H54 (cell line): ENCODE data around the gene MAVS.

Experiments
- DNase-seq: peaks from one replicate; pipeline ENCODE4 v3.0.0; 2011; ENCODE audit warnings: low spot score, mixed read lengths; ENCODE audit not compliant: insufficient read length
- FAIRE-seq: peaks from 3 replicates; lab custom pipeline; 2011; peaks lifted over from hg19 to GRCh38; lab: Jason Lieb, UNC
- POLR2A ChIP-seq: IDR thresholded peaks from 2 replicates; pipeline ENCODE4 v1.6.1; 2011; ENCODE audit warnings: low read depth, mild to moderate bottlenecking, low read length

The MAVS gene

GRCh38 chr20:3911956-3912355 lies 65.3 kb downstream of the MAVS start:
- no peak for TF ChIP-seq POLR2A
- no peak for FAIRE-seq
- DNase-seq: no peak

DNA sequence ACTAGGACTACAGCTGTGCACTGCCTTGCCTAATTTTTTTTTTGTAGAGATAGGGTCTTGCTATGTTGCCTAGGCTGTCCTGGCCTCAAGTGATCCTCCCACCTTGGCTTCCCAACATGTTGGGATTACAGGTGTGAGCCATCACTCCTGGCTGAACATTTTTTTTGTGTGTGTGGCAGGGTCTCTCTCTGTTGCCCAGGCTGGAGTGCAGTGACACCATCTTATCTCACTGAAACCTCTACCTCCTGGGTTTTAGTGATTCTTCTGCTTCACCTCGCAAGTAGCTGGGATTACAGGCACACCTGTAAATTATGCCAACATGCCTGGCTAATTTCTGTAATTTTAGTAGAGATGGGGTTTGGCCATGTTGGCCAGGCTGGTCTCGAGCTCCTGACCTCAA lies 67.8 kb downstream of the MAVS start:
- no peak for FAIRE-seq
- DNase-seq: no peak
- no peak for TF ChIP-seq POLR2A

DNA sequence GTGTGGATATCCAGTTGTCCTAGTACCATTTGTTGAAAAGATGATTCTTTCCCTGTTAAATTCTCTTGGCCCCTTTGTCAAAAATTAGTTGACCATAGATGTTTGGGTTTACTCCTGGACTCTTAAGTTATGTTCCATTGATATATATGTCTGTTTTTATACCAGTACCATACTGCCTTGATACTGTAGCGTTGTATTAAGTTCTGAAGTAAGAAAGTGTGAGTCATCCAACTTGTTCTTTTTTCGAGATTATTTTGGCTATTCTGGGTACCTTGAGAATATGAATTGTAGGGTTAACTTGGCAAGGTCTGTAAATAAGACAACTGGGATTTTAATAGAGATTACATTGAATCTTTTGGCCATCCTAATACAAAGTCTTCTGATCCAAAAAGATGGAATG lies 69.1 kb downstream of the MAVS start:
- no peak for TF ChIP-seq POLR2A
- FAIRE-seq (no peak), DNase-seq (no peak)

DNA sequence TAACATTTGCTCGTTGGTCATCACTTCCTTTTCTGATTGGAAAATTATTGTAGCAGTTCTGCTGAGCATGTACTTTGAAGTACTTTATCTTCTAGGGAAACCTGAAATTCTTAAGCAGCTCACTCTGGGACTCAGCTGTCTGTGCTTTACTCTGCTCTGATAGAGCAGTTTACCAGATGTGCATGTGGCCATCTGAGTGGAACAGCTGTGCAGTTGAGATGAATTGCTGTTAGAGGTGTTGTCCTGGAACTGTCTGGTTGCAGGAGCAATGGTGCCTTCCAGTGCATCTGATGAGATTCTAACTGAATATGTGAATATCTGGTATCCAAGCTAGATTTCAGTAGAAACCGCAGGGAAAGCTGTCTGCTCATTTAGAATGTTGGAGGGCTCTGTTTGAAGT lies 69.7 kb downstream of the MAVS start:
- no peak for TF ChIP-seq POLR2A
- no peak for FAIRE-seq
- DNase-seq: no peak

DNA sequence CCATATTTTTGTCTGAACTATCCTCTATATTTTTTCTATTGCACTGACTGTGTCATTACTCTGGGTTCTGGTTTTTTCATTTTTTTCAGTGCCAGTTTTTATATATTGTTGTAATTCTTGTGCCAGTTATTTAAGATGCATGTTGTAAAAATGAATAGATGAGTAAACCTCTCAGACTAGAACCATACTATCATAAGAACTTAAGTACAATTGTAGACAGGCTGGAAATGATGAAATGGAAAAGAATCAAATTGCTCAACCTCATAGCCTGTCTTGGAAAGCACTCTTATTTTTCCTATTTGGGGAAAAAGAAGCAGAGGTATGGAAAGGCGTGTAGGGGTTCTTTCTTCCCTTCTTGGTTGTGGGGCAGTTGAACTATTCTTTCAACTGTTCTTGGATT lies 72.7 kb downstream of the MAVS start:
- no peak for FAIRE-seq
- DNase-seq: no peak
- TF ChIP-seq POLR2A: no peak

DNA sequence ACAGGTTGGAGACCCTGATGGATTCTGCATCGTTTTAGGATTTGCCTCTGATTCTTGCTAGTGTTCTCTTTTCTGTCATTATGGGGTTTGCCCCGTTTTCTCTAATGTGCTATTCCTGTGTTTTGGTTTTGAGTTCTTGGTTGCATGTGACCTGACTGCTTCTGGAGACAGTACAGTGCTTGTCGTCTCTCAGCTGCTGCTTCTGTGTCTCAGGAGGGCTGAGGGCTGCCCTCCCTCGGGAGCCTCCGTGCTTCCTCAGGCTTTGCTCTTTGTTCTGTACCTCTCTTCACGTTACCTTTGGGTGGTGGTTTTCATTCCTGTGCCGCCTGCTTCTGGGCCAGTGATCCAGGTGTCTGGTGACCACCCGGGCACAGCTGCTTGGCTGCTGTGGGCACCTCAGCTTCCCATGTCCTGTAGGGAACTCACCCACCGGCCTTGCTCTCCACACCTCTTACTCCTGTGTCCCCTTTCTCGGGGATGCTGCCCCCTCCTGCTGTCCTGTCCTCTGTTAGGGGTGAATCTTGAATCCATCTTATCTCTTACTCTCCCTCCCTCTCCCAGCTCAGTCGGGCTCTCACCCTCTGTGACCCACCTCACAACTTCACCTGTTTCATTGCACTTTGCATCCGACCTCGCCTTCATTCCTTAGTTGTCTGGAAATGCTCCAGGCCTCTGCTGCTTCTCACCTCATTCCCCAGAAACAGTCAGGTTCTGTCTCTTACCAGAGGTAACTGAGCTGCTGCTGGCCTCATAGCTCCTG lies 75.8 kb downstream of the MAVS start:
- FAIRE-seq (no peak), DNase-seq (no peak)
- no peak for TF ChIP-seq POLR2A

DNA sequence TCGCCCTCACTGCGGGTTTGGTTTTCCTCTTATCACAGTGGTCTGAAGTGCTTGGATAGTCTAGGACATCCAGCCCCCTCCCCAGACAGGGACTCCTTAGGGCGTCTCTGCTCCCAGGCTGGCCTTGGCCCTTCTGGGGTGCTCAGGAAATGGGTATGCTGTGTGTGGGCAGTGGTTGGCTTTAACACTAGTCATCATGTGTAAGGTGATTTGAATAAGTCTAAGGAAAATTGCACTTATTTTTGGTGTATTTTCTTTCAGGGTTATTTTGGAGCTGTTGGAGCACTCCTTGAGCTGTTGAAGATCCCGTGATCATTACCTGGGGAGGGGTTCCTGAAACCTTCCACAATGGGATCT lies 76.3 kb downstream of the MAVS start:
- DNase-seq (no peak), FAIRE-seq (no peak)
- no peak for TF ChIP-seq POLR2A

DNA sequence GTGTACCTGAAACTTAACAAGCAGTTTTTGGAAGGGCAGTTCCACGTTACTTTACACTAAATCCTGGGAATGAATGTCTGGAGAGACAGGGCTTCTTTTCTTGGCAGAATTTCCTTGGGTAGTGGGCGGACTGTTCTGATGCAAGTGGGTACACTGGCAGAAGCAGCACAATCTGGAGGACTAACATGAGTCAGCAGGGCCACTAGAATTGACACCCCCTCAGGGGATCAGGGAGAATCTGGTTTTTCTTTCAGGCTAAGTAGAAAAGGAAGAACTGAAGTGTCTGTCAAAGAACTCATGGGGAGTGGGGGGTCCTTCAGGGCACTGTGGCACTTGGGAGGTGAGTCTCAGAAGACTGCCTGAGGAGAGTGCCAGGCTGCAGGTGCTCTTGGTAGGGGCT lies 77.2 kb downstream of the MAVS start:
- TF ChIP-seq POLR2A: no peak
- DNase-seq: no peak
- FAIRE-seq: no peak

GRCh38 chr20:3924304-3925112 lies 77.9 kb downstream of the MAVS start:
- DNase-seq (no peak), FAIRE-seq (no peak)
- no peak for TF ChIP-seq POLR2A

GRCh38 chr20:3925113-3925695 lies 78.6 kb downstream of the MAVS start:
- DNase-seq (no peak), FAIRE-seq (no peak)
- no peak for TF ChIP-seq POLR2A
